Muscle layer of colon (tissue), 2 donors: ENCODE results near the gene GBGT1.

Experiments used
- H3K27ac ChIP-seq: one replicate; pipeline ENCODE4 v1.7.0; 2013; ENCODE audit warnings: low read depth, mild to moderate bottlenecking, low read length, moderate library complexity
- H3K27me3 ChIP-seq, 2 donors: one replicate each; pipeline ENCODE4 v1.7.0; 2013; ENCODE audit warnings: low read length in 2 of 2, mild to moderate bottlenecking in 2 of 2; ENCODE audit not compliant: insufficient read depth in 2 of 2, control insufficient read depth in 1 of 2
- H3K36me3 ChIP-seq: one replicate; pipeline ENCODE4 v1.7.0; 2013; ENCODE audit warnings: mild to moderate bottlenecking, low read length; ENCODE audit not compliant: insufficient read depth
- H3K4me1 ChIP-seq: one replicate; pipeline ENCODE4 v1.7.0; 2013; ENCODE audit warnings: mild to moderate bottlenecking, low read length; ENCODE audit not compliant: insufficient read depth
- H3K4me3 ChIP-seq, 2 donors: one replicate each; pipeline ENCODE4 v1.7.0; 2013; ENCODE audit warnings: low read length in 2 of 2, low read depth in 1 of 2, mild to moderate bottlenecking in 1 of 2, moderate library complexity in 1 of 2
- H3K9ac ChIP-seq: one replicate; pipeline ENCODE4 v1.7.0; 2013; ENCODE audit warnings: low read length
- H3K9me3 ChIP-seq: one replicate; pipeline ENCODE4 v1.7.0; 2013; ENCODE audit warnings: mild to moderate bottlenecking, low read length
- donor health status: abdominal sarcoma.
- donor health status: Adenocarcinoma of cecum.

Gene GBGT1

GRCh38 chr9:133139246-133140173 lies 24.2 kb downstream of the GBGT1 start:
- Histone ChIP-seq H3K27ac (no peak overlapping the region), H3K36me3 (no peaks in the 10 kb centered on the region), H3K9me3 (no peaks in the 10 kb centered on the region), H3K27me3 (no peaks in the 10 kb centered on the region), H3K4me3 (no peak overlapping the region), H3K9ac (no peak overlapping the region), H3K4me1 (peaks cover 32% of the 10 kb centered on the region)

GRCh38 chr9:133137451-133138231 lies 26.1 kb downstream of the GBGT1 start:
- no peaks in the 10 kb centered on the region for H3K9me3 ChIP-seq
- no peaks in the 10 kb centered on the region for H3K36me3 ChIP-seq
- H3K27me3 ChIP-seq = no peaks in the 10 kb centered on the region
- H3K27ac ChIP-seq = peak overlapping the region; percentile 39
- no peak overlapping the region for H3K9ac ChIP-seq
- no peak overlapping the region for H3K4me3 ChIP-seq
- peaks cover 38% of the 10 kb centered on the region for H3K4me1 ChIP-seq

DNA sequence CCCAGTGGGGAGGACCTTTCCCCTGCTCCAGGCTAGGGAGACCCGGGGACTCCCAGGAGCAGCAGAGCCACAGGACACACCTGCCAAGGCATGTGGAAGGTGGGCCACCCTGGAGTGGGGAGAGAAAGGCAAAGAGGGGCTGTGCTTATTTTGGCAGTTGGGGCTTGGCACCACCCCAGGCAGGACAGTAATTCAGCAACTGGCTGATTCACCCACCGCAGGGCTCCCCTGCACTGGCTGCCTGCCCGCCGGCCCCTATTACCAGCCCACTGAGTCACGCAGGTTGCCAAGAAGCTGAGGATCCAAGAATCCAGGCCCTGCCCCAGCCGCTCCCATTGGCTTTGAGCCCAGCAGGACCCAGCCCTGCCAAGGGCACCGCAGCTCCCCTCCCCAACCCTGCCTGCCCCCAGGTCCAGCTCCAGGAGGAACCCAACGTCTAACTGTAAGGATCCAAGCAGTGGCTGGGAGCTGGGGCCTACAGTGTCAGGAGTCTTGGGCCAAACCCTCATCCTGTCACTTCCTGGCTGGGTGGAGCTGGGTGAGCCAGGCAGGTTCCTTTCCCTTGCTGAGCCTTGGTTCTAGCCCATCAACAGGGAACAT lies 28.5 kb downstream of the GBGT1 start:
- H3K9ac ChIP-seq = peak overlapping the region; percentile 56
- H3K27ac ChIP-seq = peak overlapping the region; percentile 67
- H3K36me3 ChIP-seq = no peaks in the 10 kb centered on the region
- no peaks in the 10 kb centered on the region for H3K9me3 ChIP-seq
- H3K27me3 ChIP-seq = no peaks in the 10 kb centered on the region
- H3K4me1 ChIP-seq = peaks cover 34% of the 10 kb centered on the region
- no peak overlapping the region for H3K4me3 ChIP-seq

DNA sequence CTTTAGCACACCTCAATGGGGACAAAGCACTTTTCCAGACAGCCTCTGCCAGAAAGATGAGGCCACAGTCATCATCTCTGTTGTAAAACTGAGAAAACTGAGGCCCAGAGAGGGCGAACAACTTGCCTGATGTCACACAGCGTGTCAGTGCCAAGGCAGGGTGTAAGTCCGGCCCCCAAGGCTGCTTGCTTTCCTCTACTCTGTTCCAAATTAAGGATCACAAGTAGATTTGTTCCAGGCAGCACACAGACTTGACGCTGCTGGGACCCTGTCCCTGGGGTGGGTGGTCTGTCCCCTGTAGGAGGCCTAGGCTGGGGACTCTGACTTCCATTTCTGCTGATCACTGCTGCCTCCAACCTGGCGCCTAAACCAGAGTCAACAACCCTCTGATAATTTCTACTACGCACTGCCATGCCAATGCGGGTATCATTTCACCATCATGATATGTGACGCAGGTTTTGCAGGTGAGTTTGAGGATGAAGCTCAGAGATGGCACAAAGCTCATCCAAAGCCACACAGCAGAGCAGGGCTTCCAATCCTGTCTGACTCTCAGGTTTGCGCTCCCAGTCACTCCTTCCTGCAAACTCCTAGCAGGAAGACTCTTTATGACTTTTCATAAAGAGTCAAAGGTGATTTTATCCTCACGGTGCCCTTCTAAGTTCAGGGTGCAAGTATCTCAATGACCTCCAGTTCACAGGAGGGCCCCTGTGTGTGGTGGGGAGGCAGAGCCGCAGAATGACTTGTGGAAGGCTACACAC lies 29.1 kb downstream of the GBGT1 start:
- H3K9ac ChIP-seq = peak overlapping the region; percentile 56
- H3K27me3 ChIP-seq = no peaks in the 10 kb centered on the region
- no peaks in the 10 kb centered on the region for H3K9me3 ChIP-seq
- peak overlapping the region; percentile 94 for H3K27ac ChIP-seq
- no peaks in the 10 kb centered on the region for H3K36me3 ChIP-seq
- H3K4me1 ChIP-seq = peaks cover 34% of the 10 kb centered on the region
- peak overlapping the region in 1 of 2 donors; percentile 3 for H3K4me3 ChIP-seq

DNA sequence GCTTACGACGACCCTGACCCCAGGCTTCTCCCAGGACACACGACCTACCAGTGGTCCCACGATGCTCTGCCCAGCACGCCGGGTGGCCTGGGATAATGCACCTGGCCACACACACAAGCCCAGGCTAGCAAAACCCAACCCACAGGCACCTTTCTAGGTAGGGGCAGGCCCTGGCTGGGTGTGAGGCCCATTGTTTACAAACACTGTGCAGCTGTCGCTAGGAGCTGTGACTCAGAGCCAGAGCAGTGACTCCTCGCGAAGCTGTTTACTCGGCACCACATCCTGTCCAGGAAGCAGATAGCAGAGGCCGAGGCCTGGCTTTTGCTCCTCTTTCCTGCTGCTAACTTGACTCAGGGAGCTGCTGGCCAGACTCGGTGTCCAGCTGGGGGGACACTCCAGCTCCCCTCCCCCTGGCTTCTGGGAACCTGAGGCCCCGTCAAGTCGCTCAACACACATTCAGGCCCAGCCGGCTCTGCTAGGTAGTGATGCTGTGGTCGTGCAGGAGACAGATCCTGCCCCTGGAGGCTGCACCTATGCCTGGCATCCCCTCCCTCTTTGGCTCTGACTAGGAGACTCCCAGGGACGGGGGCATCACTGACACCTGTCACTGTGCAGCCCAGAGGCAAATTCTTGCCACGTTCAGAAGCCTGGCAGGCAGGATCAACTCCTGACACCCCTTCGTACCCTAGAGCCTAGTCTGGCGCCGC lies 29.9 kb downstream of the GBGT1 start:
- Histone ChIP-seq H3K9ac (peak overlapping the region; percentile 56), H3K4me1 (peaks cover 34% of the 10 kb centered on the region), H3K9me3 (no peaks in the 10 kb centered on the region), H3K27ac (peak overlapping the region; percentile 94), H3K36me3 (no peaks in the 10 kb centered on the region), H3K27me3 (no peaks in the 10 kb centered on the region), H3K4me3 (peak overlapping the region; percentile 1 to 3)

DNA sequence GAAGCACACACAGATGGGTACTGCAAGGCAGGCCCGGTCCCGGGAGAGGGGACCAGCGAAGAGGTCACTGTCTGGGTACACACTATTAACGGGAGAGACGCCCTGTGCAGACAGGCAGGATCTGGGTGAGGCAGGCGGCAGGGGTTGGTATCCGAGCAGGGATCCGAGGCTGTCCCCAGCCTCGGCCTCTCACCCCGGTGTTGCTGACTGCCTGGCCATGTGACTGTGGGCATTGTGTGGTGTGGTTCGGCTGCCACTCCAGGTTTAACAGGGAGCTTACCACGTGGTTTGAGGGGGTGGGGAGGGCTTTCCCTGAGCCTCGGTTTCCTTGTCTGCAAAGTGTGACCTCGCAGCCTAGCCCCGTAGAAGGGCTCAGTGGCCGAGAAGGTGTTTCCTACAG lies 31.5 kb downstream of the GBGT1 start:
- H3K9ac ChIP-seq = no peak overlapping the region
- peaks cover 39% of the 10 kb centered on the region for H3K4me1 ChIP-seq

DNA sequence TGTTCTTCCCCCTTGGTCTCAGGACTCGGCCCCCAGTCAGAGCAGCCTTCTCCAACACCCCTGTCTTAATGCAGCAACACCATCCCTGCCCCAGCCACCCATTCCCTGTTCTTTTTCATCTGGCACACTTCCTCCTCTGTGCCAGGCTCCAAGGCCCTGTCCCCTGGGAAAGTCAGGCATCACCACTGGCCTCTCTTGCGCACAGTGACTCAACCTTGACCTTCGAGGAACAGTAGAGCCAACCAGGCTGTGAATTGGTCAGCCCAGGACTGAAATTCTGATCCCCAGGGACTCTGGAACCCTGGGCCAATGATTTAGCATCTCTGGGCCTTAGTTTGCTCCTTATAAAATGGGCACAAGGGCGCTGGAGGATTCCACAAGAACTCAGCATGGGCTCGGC lies 32.2 kb downstream of the GBGT1 start:
- Histone ChIP-seq H3K9ac (no peak overlapping the region), H3K36me3 (no peaks in the 10 kb centered on the region), H3K4me1 (peaks cover 46% of the 10 kb centered on the region), H3K27me3 (no peaks in the 10 kb centered on the region), H3K9me3 (no peaks in the 10 kb centered on the region), H3K27ac (no peak overlapping the region), H3K4me3 (no peak overlapping the region)

More for the DNA sequence above, 31.5 kb downstream of the GBGT1 start:
- Histone ChIP-seq H3K9me3 (no peaks in the 10 kb centered on the region), H3K4me3 (no peak overlapping the region), H3K36me3 (no peaks in the 10 kb centered on the region), H3K27me3 (no peaks in the 10 kb centered on the region), H3K27ac (no peak overlapping the region)

DNA sequence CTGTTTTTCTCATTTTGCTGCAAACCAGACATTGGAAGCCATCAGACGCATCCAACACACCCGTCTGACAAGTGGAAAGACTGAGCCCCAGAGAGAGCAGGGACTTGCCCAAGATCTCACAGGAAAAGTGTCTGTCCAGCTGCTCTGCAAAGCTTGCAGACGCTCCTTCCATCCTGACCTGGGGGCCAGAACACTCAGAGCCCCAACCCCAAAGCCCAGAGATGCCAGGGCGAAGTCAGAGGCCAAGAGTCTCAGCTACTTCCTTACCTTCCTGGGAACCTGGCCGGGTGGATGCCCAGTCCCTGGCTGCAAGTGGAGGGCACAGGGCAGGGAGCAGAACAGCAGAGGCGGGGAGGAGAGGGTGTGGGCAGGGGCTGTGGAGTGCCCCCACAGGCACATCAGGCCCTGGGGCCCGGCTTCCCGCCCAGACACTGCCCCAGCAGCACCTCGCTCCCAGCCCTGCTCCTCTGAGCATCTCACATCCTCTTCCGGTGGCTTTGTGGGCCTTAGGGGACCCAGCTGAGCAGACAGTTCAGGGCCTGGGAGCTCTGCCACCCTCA lies 32.9 kb downstream of the GBGT1 start:
- Histone ChIP-seq H3K27me3 (no peaks in the 10 kb centered on the region), H3K4me1 (peaks cover 44% of the 10 kb centered on the region), H3K4me3 (no peak overlapping the region), H3K36me3 (no peaks in the 10 kb centered on the region), H3K27ac (no peak overlapping the region), H3K9ac (no peak overlapping the region), H3K9me3 (no peaks in the 10 kb centered on the region)

DNA sequence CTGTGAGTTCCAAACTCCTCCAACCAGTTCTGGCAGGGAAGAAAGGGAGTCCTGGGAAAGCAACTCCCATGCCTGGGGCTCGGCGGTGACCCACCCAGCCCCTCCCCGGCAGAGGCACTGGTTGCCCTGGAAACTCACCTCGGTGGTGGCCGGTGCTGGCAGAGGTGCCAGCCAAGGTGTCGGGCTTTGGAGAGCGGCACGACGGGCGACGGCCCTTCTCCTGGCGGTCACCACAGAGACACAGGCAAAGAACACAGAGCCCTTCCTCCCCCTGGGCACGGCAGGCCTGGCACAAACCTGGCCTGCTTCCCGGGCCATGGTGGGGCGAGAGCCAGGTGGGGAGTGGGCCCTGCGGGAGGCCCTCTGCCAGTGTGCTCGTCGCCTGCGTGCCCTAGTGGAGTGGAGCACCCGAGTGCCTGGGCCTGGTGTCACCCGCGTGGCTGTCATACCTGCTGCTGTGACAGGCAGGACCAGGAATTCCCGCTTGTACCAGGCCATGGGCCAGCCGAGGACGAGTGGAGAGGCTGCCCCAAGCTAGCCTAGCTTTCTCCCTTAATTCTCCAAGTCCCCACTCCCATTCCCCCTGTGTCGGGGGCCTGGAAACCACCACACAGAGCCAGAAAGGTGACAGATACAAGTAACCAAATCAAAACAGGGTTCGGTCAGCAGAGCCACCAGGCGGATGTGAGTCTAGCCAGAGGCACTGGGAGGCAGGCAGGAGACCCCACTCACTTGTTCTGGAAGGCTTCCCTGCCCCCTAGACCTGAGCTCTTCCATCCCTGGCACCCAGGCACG lies 34.5 kb downstream of the GBGT1 start:
- no peaks in the 10 kb centered on the region for H3K36me3 ChIP-seq
- H3K27ac ChIP-seq = no peak overlapping the region
- no peaks in the 10 kb centered on the region for H3K9me3 ChIP-seq
- no peak overlapping the region for H3K9ac ChIP-seq
- H3K27me3 ChIP-seq = no peaks in the 10 kb centered on the region
- no peak overlapping the region for H3K4me3 ChIP-seq
- H3K4me1 ChIP-seq = peaks cover 29% of the 10 kb centered on the region

- Histone ChIP-seq H3K9me3 (no peaks in the 10 kb centered on the region), H3K9ac (no peak overlapping the region), H3K27me3 (no peaks in the 10 kb centered on the region), H3K4me1 (peaks cover 18% of the 10 kb centered on the region), H3K4me3 (no peak overlapping the region), H3K27ac (no peak overlapping the region), H3K36me3 (no peaks in the 10 kb centered on the region)
These were observed 35.6 kb downstream of the GBGT1 start for GRCh38 chr9:133128152-133128551.
